ENCODE data around the gene MMEL1. TPM values are rescaled to one million over a fixed set of nuclear protein-coding genes. Genes with fewer than 3 reads are reported as not detected.
A peak's percentile ranks its signal among the peaks of the same experiment; 100 is the strongest.
"Not testable (repeated sequence)": the region's sequence is repeated elsewhere in the genome, so short reads cannot be mapped to it uniquely, and the experiment has no call there.

Gene MMEL1
- total and polyA plus RNA-seq, 2 donors (not counting 3 experiments of a cell fraction or from before 2014, with no cell fraction given) = 1.1 to 1.2 TPM

DNA sequence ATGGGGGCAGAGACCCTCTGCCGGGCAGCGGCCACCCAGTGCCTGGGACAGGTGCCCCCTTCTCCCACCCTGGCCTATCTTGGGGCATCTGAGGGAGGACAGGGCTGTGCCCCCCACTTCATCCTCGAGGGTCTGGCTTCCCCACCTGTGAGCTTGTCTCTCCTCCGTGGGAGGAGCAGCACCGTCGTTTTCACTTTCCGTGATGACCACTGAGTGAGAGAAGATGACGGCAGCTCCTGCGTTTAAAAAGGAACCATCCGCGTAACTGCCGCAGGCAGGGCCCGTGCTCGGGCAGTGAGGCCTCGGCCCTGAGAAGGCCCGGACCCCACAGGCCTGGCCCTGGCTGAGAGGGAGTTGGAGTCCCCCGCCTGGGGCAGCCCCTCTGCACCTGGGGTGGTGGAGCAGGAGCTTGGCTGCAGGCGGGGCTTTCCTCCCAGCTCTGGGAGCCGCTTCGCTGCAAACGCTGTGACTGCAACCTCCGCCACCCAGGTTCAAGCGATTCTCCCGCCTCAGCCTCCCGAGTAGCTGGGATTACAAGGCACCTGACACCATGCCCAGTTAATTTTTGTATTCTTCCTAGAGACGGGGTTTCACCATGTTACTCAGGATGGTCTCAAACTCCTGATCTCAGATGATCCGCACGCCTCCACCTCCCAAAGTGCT, 83.3 kb downstream of the MMEL1 start:
- H3K79me2 ChIP-seq (ENCODE audit: control insufficient read depth, insufficient read depth, low read length); H3K4me2 ChIP-seq (ENCODE audit: insufficient read depth, low read length); H3K9me3 ChIP-seq (replicated peaks; ENCODE audit: control insufficient read depth, insufficient read depth, low read length); H4K20me1 ChIP-seq (replicated peaks; ENCODE audit: control insufficient read depth, extremely low read depth, insufficient read depth, low read length); BruUV-seq (replicated peaks); H3K4me3 ChIP-seq (replicated peaks in 1 of 3; ENCODE audit: insufficient read depth in 1 of 3, low read depth in 1 of 3, low read length in 3 of 3); DNase-seq (ENCODE audit: low read depth, low spot score); H2AFZ ChIP-seq (ENCODE audit: low read depth, low read length); dilution Hi-C loops (cut with MboI; ENCODE audit: extremely low pct_ligation_motif_present, low sequenced_read_pairs); H3K9ac ChIP-seq (replicated peaks; ENCODE audit: extremely low read depth, insufficient read depth, low read length); H3K27me3 ChIP-seq (ENCODE audit: control insufficient read depth in 2 of 2, insufficient read depth in 2 of 2, low read length in 2 of 2); H3K36me3 ChIP-seq (ENCODE audit: control insufficient read depth in 2 of 2, extremely low read depth in 1 of 2, insufficient read depth in 2 of 2, low read length in 2 of 2); POLR2A ChIA-PET; H3K27ac ChIP-seq (ENCODE audit: insufficient read depth, low read depth, low read length); H3K9me1 ChIP-seq (replicated peaks; ENCODE audit: control insufficient read depth, extremely low read depth, insufficient read depth, low read length): not testable (repeated sequence)
- FAIRE-seq = peak; percentile 8
- CTCF ChIA-PET = interaction anchor here (0.8 to 1.4 kb wide), 5 partner anchors 12 to 136 kb away, joined by 3 to 18 read pairs (median 5); partner anchors contain the start of genes PANK4 and PEX10
- intact Hi-C loops (cut with micrococcal nuclease) = loop anchor here (2.0 kb wide), 1 partner anchor 93 kb away; no protein-coding TSS in a partner anchor
- H3K4me1 ChIP-seq (ENCODE audit: control insufficient read depth, extremely low read depth, insufficient read depth, low read length) = peaks cover 36% of the 10 kb centered on the region

DNA sequence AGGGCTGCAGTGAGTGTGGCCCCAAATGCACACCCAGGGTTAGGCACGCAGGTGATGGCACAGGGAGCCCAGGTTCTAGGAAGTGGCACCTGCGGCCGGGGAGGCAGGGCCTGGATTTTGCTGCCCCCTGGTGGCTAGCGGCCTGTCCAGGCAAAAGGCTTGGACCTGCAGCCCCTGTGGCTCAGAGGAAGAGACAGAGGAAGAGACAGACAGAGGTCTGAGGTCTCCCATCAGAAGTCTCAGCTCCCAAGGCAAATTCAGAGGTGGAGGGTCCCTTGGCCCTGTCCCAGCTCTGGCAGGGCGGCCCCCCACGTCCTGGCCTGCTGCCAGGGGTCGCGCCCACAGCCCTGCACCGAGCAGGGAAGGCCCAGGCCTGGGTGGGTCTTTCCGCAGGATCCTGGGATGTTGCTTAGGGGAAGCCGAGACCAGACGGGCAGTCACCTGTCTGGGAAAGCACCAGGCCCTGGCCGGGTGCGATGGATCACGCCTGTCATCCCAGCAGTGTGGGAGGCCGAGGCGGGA, 84.7 kb downstream of the MMEL1 start:
- Histone ChIP-seq H2AFZ (ENCODE audit: low read depth, low read length) (peak overlapping the region; percentile 6), H3K9me1 (replicated peaks; ENCODE audit: control insufficient read depth, extremely low read depth, insufficient read depth, low read length) (no peaks in the 10 kb centered on the region), H3K27me3 (ENCODE audit: control insufficient read depth in 2 of 2, insufficient read depth in 2 of 2, low read length in 2 of 2) (no peaks in the 10 kb centered on the region), H4K20me1 (replicated peaks; ENCODE audit: control insufficient read depth, extremely low read depth, insufficient read depth, low read length) (no peaks in the 10 kb centered on the region), H3K79me2 (ENCODE audit: control insufficient read depth, insufficient read depth, low read length) (no peaks in the 10 kb centered on the region), H3K4me1 (ENCODE audit: control insufficient read depth, extremely low read depth, insufficient read depth, low read length) (peaks cover 27% of the 10 kb centered on the region), H3K36me3 (ENCODE audit: control insufficient read depth in 2 of 2, extremely low read depth in 1 of 2, insufficient read depth in 2 of 2, low read length in 2 of 2) (no peaks in the 10 kb centered on the region), H3K9ac (replicated peaks; ENCODE audit: extremely low read depth, insufficient read depth, low read length) (no peak overlapping the region), H3K27ac (ENCODE audit: insufficient read depth, low read depth, low read length) (peak overlapping the region; percentile 87), H3K4me2 (ENCODE audit: insufficient read depth, low read length) (peak overlapping the region; percentile 25), H3K4me3 (replicated peaks in 1 of 3; ENCODE audit: insufficient read depth in 1 of 3, low read depth in 1 of 3, low read length in 3 of 3) (no peak overlapping the region), H3K9me3 (replicated peaks; ENCODE audit: control insufficient read depth, insufficient read depth, low read length) (no peaks in the 10 kb centered on the region)
- FAIRE-seq = peak; percentile 83
- ChIA-PET POLR2A (interaction anchor here (0.6 to 1.0 kb wide), 4 partner anchors 21 to 664 kb away, joined by 3 read pairs; partner anchors contain the start of gene PANK4), CTCF (interaction anchor here (0.6 to 2.5 kb wide), 16 partner anchors 14 to 353 kb away, joined by 3 to 18 read pairs (median 4); partner anchors contain the start of genes FAAP20, PANK4 and PEX10)
- peak; percentile 58 for DNase-seq (ENCODE audit: low read depth, low spot score)
- no TSS peak for BruUV-seq (replicated peaks)
- dilution Hi-C loops (cut with MboI; ENCODE audit: extremely low pct_ligation_motif_present, low sequenced_read_pairs) = no loop called here
- intact Hi-C loops (cut with micrococcal nuclease) = loop anchor here (1.0 to 2.0 kb wide), 4 partner anchors 30 to 358 kb away; no protein-coding TSS in a partner anchor
- TF ChIP-seq EZH2 (IDR thresholded peaks at IDR 0.05; ENCODE audit: borderline replicate concordance, low read depth, low read length, severe bottlenecking) (no peak), JUN (IDR thresholded peaks at IDR 0.05; ENCODE audit: borderline replicate concordance, insufficient read depth, insufficient read length, low read depth) (no peak), MYC (IDR thresholded peaks at IDR 0.05; ENCODE audit: low read depth, low read length) (no peak), FOS (IDR thresholded peaks at IDR 0.05; ENCODE audit: borderline replicate concordance, insufficient read depth, low read length) (no peak), POLR2AphosphoS5 (IDR thresholded peaks at IDR 0.05; ENCODE audit: insufficient read depth, low read depth, low read length) (peak; percentile 21), POLR2A (IDR thresholded peaks at IDR 0.05; ENCODE audit: low read depth, low read length) (no peak), GATA2 (IDR thresholded peaks at IDR 0.05; ENCODE audit: insufficient read depth, insufficient read length, low read depth, low read length) (no peak)
- TF ChIP-seq, protein P1, sequence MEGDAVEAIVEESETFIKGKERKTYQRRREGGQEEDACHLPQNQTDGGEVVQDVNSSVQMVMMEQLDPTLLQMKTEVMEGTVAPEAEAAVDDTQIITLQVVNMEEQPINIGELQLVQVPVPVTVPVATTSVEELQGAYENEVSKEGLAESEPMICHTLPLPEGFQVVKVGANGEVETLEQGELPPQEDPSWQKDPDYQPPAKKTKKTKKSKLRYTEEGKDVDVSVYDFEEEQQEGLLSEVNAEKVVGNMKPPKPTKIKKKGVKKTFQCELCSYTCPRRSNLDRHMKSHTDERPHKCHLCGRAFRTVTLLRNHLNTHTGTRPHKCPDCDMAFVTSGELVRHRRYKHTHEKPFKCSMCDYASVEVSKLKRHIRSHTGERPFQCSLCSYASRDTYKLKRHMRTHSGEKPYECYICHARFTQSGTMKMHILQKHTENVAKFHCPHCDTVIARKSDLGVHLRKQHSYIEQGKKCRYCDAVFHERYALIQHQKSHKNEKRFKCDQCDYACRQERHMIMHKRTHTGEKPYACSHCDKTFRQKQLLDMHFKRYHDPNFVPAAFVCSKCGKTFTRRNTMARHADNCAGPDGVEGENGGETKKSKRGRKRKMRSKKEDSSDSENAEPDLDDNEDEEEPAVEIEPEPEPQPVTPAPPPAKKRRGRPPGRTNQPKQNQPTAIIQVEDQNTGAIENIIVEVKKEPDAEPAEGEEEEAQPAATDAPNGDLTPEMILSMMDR (IDR thresholded peaks at IDR 0.05; ENCODE audit: extremely low read depth in 1 of 2, insufficient read depth in 1 of 2, low read depth in 1 of 2, low read length in 2 of 2) = peak; percentile 93 to 95
- TF ChIP-seq, protein P2, sequence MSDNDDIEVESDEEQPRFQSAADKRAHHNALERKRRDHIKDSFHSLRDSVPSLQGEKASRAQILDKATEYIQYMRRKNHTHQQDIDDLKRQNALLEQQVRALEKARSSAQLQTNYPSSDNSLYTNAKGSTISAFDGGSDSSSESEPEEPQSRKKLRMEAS (IDR thresholded peaks at IDR 0.05; ENCODE audit: insufficient read depth, insufficient read length) = no peak

Measured in endothelial cell of umbilical vein (primary cell).